ENCODE measurements around the gene FAR2. TPM values are rescaled to one million over a fixed set of nuclear protein-coding genes. Genes with fewer than 3 reads are reported as not detected.
A peak's percentile ranks its signal among the peaks of the same experiment; 100 is the strongest.
"Not testable (repeated sequence)": the region's sequence is repeated elsewhere in the genome, so short reads cannot be mapped to it uniquely, and the experiment has no call there.

The FAR2 gene
- total RNA-seq, 1 donor from 2014 or later, result 3.2 TPM

- DNase-seq, result no peak
- ATAC-seq, result no peak
- intact Hi-C loops (cut with micrococcal nuclease), result no loop called here
These were observed 1.4 kb downstream of the FAR2 start for GRCh38 chr12:29150462-29150861.

- intact Hi-C loops (cut with micrococcal nuclease), result no loop called here
- DNase-seq (no peak), ATAC-seq (no peak)
These were observed 3.3 kb downstream of the FAR2 start for GRCh38 chr12:29152223-29152868.

DNA sequence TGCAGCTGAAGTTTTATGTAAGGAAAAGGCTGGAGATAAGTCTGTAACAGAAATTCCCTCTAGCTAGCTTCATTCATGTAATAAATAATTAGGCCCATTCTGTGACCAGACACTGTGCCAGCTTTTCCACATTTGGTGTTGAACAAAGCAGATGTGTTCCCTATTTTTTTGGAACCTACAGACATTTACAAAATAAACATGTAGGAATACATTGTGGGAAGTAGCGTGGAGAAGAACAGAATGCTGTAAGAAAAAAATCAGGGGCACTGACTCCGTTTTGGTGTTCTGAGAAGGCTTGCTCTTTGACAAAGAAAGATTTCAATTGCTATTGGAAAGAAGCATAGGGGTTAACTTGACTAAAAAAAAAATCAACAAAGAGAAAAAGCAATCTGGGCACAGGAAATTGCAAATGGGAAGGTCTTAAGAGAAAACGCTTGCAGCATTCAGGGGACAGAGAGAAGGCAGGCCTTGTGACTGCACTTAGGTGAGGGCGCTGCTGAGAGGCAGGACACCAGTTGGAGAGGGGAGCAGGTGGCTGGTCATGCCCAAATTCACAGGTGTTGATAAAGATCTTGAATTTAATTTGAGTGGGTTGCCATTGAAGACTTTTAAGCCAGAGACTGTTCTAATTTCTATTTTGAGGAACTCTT lies 4.0 kb downstream of the FAR2 start:
- no peak for ATAC-seq
- intact Hi-C loops (cut with micrococcal nuclease), result no loop called here
- DNase-seq, result no peak

- DNase-seq (no peak), ATAC-seq (no peak)
- intact Hi-C loops (cut with micrococcal nuclease), result no loop called here
These were observed 6.0 kb downstream of the FAR2 start for GRCh38 chr12:29155079-29155478.

GRCh38 chr12:29157486-29157946 lies 8.4 kb downstream of the FAR2 start:
- intact Hi-C loops (cut with micrococcal nuclease), result no loop called here
- DNase-seq (no peak), ATAC-seq (no peak)

DNA sequence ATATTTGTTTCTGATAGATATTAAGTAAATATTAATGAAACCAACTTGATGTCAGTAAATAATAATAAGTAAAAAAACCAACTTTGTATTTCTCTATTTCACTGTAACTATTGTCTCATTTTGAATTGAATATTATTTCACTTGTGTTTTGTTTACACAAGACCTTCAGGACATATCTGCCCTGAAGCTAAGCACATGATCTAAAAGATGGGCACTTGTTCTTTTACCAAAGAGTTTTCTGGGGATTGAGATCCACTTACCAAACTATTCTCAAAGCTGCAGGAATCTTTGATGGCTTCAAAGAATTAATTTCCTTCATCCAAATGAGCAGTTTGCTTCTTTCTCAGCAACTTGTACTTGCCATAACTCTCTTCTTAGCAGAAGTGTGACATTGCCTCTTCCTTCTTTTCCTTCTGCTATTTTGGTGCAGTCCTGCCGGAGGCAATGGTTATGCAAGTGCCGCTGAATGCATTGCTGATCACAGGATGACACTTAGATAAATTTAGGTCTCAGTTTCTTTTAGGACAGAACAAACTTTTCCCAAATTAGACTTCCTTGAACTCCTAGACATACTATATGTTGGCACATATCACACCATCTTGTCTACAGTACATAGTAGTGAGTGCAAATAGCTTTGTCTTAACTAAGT lies 9.2 kb downstream of the FAR2 start:
- peak; percentile 73 for ATAC-seq
- intact Hi-C loops (cut with micrococcal nuclease), result no loop called here
- DNase-seq, result no peak

DNA sequence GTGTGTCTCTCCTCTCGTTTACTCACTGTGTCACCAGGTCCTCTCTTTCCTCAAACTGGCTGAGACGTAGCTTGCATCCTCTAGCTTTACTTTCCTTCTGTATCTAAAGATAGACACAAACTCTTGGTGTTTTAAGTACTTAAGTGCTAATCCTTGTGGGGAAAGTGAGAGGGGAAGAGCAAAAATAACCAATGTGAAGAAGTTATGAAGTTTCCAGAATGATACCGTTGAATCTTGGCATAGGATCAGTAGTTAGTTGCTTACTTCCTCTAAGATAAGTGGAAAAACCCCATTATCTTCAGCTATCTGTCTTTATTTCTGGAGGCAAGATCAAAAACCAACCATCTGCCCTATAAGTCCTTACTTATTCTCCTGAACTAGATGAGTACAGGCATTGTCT lies 10.6 kb downstream of the FAR2 start:
- intact Hi-C loops (cut with micrococcal nuclease), result no loop called here
- ATAC-seq, result no peak

GRCh38 chr12:29160230-29160629 lies 11.2 kb downstream of the FAR2 start:
- intact Hi-C loops (cut with micrococcal nuclease), result no loop called here
- DNase-seq (no peak), ATAC-seq (no peak)

More for the DNA sequence above, 10.6 kb downstream of the FAR2 start:
- no peak for DNase-seq

DNA sequence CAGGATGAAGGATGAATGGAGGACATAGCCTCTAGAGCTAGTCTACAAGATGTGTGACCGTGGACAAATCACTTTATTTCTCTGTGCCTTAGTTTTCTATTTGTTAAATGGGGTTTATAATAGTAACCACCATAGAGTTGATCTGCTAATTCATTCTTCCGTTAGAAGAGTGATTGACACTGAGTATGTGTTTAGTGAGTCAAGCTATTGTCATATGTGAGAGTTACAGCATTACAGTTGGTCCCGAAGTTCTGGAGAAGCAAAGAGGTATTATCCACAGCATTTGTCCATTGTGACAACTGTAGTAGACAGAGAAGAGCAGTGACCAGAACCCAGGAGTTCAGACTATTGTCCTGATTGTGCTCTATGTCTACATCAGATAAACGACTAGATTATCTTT lies 14.1 kb downstream of the FAR2 start:
- intact Hi-C loops (cut with micrococcal nuclease), result no loop called here

GRCh38 chr12:29164477-29165393 lies 15.7 kb downstream of the FAR2 start:
- intact Hi-C loops (cut with micrococcal nuclease), result no loop called here
- ATAC-seq (peak; percentile 86), DNase-seq (no peak)

More for the DNA sequence above, 14.1 kb downstream of the FAR2 start:
- no peak for DNase-seq
- ATAC-seq, result no peak

- intact Hi-C loops (cut with micrococcal nuclease), result no loop called here
- DNase-seq, result no peak
- ATAC-seq, result no peak
These were observed 18.4 kb downstream of the FAR2 start for GRCh38 chr12:29167445-29167844.

DNA sequence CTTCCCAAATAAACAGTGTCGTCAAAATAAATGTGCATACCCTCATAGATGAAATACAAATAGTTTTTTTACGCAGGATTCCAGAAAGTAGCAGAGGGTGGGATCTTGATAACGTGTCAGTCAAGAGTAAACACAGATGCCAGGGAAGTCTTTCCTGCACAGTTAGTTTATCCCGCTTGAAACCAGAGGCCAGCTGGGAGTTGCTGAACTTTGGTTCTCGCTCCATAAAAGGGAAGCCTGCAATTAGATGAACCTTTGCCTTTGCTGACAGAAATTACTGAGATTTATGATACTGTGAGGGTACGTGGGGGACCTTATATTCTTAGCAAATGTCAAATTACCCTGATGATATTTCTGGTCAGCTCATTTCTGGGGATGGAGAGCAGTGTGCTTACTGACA lies 18.9 kb downstream of the FAR2 start:
- DNase-seq, result no peak
- ATAC-seq, result no peak
- intact Hi-C loops (cut with micrococcal nuclease), result no loop called here

DNA sequence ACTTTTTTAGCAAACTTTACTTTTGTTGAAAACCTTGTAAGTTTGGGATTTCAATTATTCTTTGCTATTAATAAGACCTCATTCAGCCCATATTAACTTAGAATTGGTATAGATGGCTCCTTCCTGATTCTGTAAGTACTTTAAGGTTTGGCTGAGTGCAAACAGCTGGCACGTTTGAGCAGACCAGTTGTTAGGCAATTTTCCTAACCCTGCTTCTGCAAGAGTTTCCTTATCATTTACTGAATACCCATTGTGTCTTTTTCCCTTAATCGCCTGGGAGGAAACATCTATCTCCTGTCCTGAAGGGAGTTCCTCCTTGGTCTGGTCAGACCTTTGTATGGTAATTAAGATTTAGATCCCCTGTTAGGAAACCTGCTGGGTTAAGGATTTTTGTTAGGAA lies 20.9 kb downstream of the FAR2 start:
- intact Hi-C loops (cut with micrococcal nuclease); ATAC-seq; DNase-seq: not testable (repeated sequence)

- DNase-seq; intact Hi-C loops (cut with micrococcal nuclease); ATAC-seq: not testable (repeated sequence)
These were observed 21.5 kb downstream of the FAR2 start for GRCh38 chr12:29170478-29171084.

DNA sequence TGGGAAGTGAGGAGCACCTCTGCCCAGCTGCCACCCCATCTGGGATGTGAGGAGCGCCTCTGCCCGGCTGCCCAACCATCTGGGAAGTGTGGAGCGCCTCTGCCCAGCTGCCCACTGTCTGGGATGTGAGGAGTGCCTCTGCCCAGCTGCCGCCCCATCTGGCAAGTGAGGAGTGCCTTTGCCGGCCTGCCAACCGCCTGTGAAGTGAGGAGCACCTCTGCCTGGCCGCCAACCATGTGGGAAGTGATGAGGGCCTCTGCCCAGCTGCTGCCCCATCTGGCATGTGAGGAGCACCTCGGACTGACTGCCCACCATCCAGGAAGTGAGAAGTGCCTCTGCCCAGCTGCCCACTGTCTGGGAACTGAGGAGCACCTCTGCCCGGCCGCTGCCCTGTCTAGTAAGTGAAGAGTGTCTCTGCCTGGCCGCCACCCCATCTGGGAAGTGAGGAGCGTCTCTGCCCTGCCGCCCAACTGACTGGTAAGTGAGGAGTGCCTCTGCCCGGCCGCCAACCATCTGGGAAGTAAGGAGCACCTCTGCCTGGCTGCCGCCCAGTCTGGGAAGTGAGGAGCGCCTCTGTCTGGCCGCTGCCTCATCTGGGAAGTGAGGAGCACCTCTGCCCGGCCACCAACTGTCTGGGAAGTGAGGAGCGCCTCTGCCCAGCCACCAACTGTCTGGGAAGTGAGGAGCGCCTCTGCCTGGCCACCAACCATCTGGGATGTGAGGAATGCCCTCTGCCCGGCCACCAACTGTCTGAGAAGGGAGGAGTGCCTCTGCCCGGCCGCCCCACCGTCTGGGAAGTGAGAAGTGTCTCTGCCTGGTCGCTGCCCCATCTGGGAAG lies 22.6 kb downstream of the FAR2 start:
- intact Hi-C loops (cut with micrococcal nuclease), result no loop called here
- no peak for ATAC-seq

GRCh38 chr12:29176941-29177340 lies 27.9 kb downstream of the FAR2 start:
- intact Hi-C loops (cut with micrococcal nuclease), result no loop called here
- DNase-seq (no peak), ATAC-seq (no peak)

More for the DNA sequence above, 22.6 kb downstream of the FAR2 start:
- no peak for DNase-seq

DNA sequence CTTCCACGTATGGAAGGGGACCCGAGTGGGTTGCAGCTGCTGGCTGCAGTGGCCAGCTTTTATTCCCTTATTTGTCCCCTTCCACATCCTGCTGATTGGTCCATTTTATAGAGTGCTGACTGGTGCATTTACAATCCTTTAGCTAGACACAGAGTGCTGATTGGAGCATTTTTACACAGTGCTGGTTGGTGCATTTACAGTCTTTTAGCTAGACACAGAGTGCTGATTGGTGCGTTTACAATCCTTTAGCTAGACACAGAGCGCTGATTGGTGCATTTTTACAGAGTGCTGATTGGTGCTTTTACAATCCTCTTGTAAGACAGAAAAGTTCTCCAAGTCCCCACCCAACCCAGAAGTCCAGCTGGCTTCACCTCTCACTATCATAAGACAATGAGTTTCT lies 33.2 kb downstream of the FAR2 start:
- ATAC-seq; DNase-seq; intact Hi-C loops (cut with micrococcal nuclease): not testable (repeated sequence)

DNA sequence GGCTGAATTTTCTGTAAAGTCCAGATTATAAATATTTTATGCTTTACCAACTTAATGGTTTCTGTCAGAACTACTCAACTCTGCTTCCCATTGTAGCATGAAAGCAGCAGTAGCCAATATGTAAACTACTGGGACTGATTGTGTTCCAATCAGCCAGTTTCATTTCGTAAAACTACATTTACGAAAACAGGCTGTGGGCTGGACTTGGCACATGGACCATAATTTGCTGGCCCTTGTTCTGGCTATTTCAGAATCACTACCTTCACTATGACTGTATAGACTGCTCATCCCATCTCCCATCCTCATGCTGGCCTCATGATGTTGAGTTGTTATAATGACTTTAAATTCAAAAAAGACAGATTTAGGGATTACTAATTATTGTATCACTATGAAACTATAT lies 38.7 kb downstream of the FAR2 start:
- DNase-seq (peak; percentile 32), ATAC-seq (peak; percentile 21)
- intact Hi-C loops (cut with micrococcal nuclease), result no loop called here

Data from left ventricle myocardium superior (tissue), 1 donor.